ENCODE results near the gene RHOG. TPM values are rescaled to one million over a fixed set of nuclear protein-coding genes. Genes with fewer than 3 reads are reported as not detected.
"Not testable (repeated sequence)": the region's sequence is repeated elsewhere in the genome, so short reads cannot be mapped to it uniquely, and the experiment has no call there.

RHOG gene
- total RNA-seq, 1 experiment from 2014 or later, result 39.9 TPM

GRCh38 chr11:3867209-3868091, 26.7 kb upstream of the RHOG start:
- Histone ChIP-seq H3K27me3 (replicated peaks) (no peaks in the 10 kb centered on the region), H3K27ac (no peak overlapping the region), H3K9me3 (replicated peaks) (no peaks in the 10 kb centered on the region), H3K4me1 (replicated peaks) (peaks cover 36% of the 10 kb centered on the region), H3K4me3 (no peak overlapping the region), H3K36me3 (no peaks in the 10 kb centered on the region)
- no peak for DNase-seq (ENCODE audit: low read depth in 1 of 2, low spot score in 2 of 2)

- Histone ChIP-seq H3K9me3 (replicated peaks) (no peaks in the 10 kb centered on the region), H3K27me3 (replicated peaks) (no peaks in the 10 kb centered on the region), H3K36me3 (no peaks in the 10 kb centered on the region), H3K4me3 (no peak overlapping the region), H3K4me1 (replicated peaks) (peaks cover 36% of the 10 kb centered on the region), H3K27ac (peak overlapping the region; percentile 63)
- no peak for DNase-seq (ENCODE audit: low read depth in 1 of 2, low spot score in 2 of 2)
Observed at GRCh38 chr11:3866836-3867208, 26.1 kb upstream of the RHOG start.

- Histone ChIP-seq H3K27ac (peak overlapping the region; percentile 63), H3K27me3 (replicated peaks) (no peaks in the 10 kb centered on the region), H3K36me3 (no peaks in the 10 kb centered on the region), H3K4me3 (no peak overlapping the region), H3K9me3 (replicated peaks) (no peaks in the 10 kb centered on the region), H3K4me1 (replicated peaks) (peaks cover 39% of the 10 kb centered on the region)
- DNase-seq (ENCODE audit: low read depth in 1 of 2, low spot score in 2 of 2), result peak in 1 of 2 experiments; percentile 55
Observed at GRCh38 chr11:3866206-3866605, 25.4 kb upstream of the RHOG start.

- no peaks in the 10 kb centered on the region for H3K36me3 ChIP-seq
- H3K4me3 ChIP-seq, result no peak overlapping the region
- no peaks in the 10 kb centered on the region for H3K27me3 ChIP-seq (replicated peaks)
- peak; percentile 84 to 96 for DNase-seq (ENCODE audit: low read depth in 1 of 2, low spot score in 2 of 2)
- peak overlapping the region; percentile 63 for H3K27ac ChIP-seq
- H3K4me1 ChIP-seq (replicated peaks), result peaks cover 42% of the 10 kb centered on the region
- no peaks in the 10 kb centered on the region for H3K9me3 ChIP-seq (replicated peaks)
Observed at GRCh38 chr11:3865388-3866193, 24.8 kb upstream of the RHOG start.

GRCh38 chr11:3861683-3862082, 20.9 kb upstream of the RHOG start:
- H3K4me3 ChIP-seq, result no peak overlapping the region
- DNase-seq (ENCODE audit: low read depth in 1 of 2, low spot score in 2 of 2), result no peak
- no peaks in the 10 kb centered on the region for H3K9me3 ChIP-seq (replicated peaks)
- no peak overlapping the region for H3K27ac ChIP-seq
- no peaks in the 10 kb centered on the region for H3K27me3 ChIP-seq (replicated peaks)
- 0 out of 2 replicates have a peak, but pooled peaks cover 2% of the 10 kb centered on the region for H3K36me3 ChIP-seq
- H3K4me1 ChIP-seq (replicated peaks), result peaks cover 66% of the 10 kb centered on the region

- Histone ChIP-seq H3K27ac (peak overlapping the region; percentile 50), H3K4me1 (replicated peaks) (peaks cover 66% of the 10 kb centered on the region)
- not testable (repeated sequence) for H3K9me3 ChIP-seq (replicated peaks); H3K27me3 ChIP-seq (replicated peaks); H3K36me3 ChIP-seq; H3K4me3 ChIP-seq
- peak in 1 of 2 experiments; percentile 33 for DNase-seq (ENCODE audit: low read depth in 1 of 2, low spot score in 2 of 2)
Observed at GRCh38 chr11:3860898-3861393, 20.2 kb upstream of the RHOG start.

- no peaks in the 10 kb centered on the region for H3K9me3 ChIP-seq (replicated peaks)
- no peak overlapping the region for H3K4me3 ChIP-seq
- H3K4me1 ChIP-seq (replicated peaks), result peaks cover 65% of the 10 kb centered on the region
- H3K36me3 ChIP-seq, result 0 out of 2 replicates have a peak, but pooled peaks cover 2% of the 10 kb centered on the region
- H3K27me3 ChIP-seq (replicated peaks), result no peaks in the 10 kb centered on the region
- DNase-seq (ENCODE audit: low read depth in 1 of 2, low spot score in 2 of 2), result no peak
- peak overlapping the region; percentile 50 for H3K27ac ChIP-seq
Observed at GRCh38 chr11:3860375-3860774, 19.6 kb upstream of the RHOG start.

- Histone ChIP-seq H3K9me3 (replicated peaks) (no peaks in the 10 kb centered on the region), H3K4me1 (replicated peaks) (peaks cover 60% of the 10 kb centered on the region)
Observed at GRCh38 chr11:3859373-3859881, 18.7 kb upstream of the RHOG start.

GRCh38 chr11:3857628-3858027, 16.9 kb upstream of the RHOG start:
- Histone ChIP-seq H3K4me3 (no peak overlapping the region), H3K27ac (no peak overlapping the region), H3K9me3 (replicated peaks) (no peaks in the 10 kb centered on the region), H3K27me3 (replicated peaks) (no peaks in the 10 kb centered on the region), H3K36me3 (peaks cover 6% of the 10 kb centered on the region; the same call in 1 of the 2 replicates), H3K4me1 (replicated peaks) (peaks cover 60% of the 10 kb centered on the region)
- DNase-seq (ENCODE audit: low read depth in 1 of 2, low spot score in 2 of 2), result no peak

More at GRCh38 chr11:3859373-3859881, 18.7 kb upstream of the RHOG start:
- Histone ChIP-seq H3K36me3 (peaks cover 6% of the 10 kb centered on the region; the same call in 1 of the 2 replicates), H3K27ac (no peak overlapping the region), H3K27me3 (replicated peaks) (no peaks in the 10 kb centered on the region), H3K4me3 (no peak overlapping the region)
- no peak for DNase-seq (ENCODE audit: low read depth in 1 of 2, low spot score in 2 of 2)

GRCh38 chr11:3856856-3857553, 16.2 kb upstream of the RHOG start:
- H3K27ac ChIP-seq, result no peak overlapping the region
- peak overlapping the region; percentile 82 for H3K4me3 ChIP-seq
- DNase-seq (ENCODE audit: low read depth in 1 of 2, low spot score in 2 of 2), result no peak
- H3K4me1 ChIP-seq (replicated peaks), result peaks cover 60% of the 10 kb centered on the region
- H3K9me3 ChIP-seq (replicated peaks), result no peaks in the 10 kb centered on the region
- H3K27me3 ChIP-seq (replicated peaks), result no peaks in the 10 kb centered on the region
- H3K36me3 ChIP-seq, result peaks cover 6% of the 10 kb centered on the region; the same call in 1 of the 2 replicates

GRCh38 chr11:3855808-3856491, 15.2 kb upstream of the RHOG start:
- H3K27me3 ChIP-seq (replicated peaks), result no peaks in the 10 kb centered on the region
- peaks cover 54% of the 10 kb centered on the region for H3K4me1 ChIP-seq (replicated peaks)
- H3K27ac ChIP-seq, result peak overlapping the region; percentile 85; the same call in 1 of the 2 replicates
- no peaks in the 10 kb centered on the region for H3K9me3 ChIP-seq (replicated peaks)
- peaks cover 6% of the 10 kb centered on the region; the same call in 1 of the 2 replicates for H3K36me3 ChIP-seq
- DNase-seq (ENCODE audit: low read depth in 1 of 2, low spot score in 2 of 2), result peak; percentile 74 to 86
- peak overlapping the region; percentile 82 for H3K4me3 ChIP-seq

- H3K4me3 ChIP-seq, result peak within 1 kb of the TSS; percentile 82
- H3K27ac ChIP-seq, result peak within 1 kb of the TSS; percentile 85
- no peaks in the 10 kb centered on the region for H3K9me3 ChIP-seq (replicated peaks)
- H3K4me1 ChIP-seq (replicated peaks), result peaks cover 47% of the 10 kb centered on the region
- H3K27me3 ChIP-seq (replicated peaks), result no peaks in the 10 kb centered on the region
- DNase-seq (ENCODE audit: low read depth in 1 of 2, low spot score in 2 of 2), result peak; percentile 98 to 99
- peaks cover 6% of the 10 kb centered on the region; the same call in 1 of the 2 replicates for H3K36me3 ChIP-seq
Observed at GRCh38 chr11:3854977-3855807, 14.4 kb upstream of the RHOG start, which contains the start of gene STIM1. Gene STIM1 (plus strand): TSS chr11:3855664. CDS start chr11:3856271, 607 bp downstream.

Data from SJSA1 (cell line).